Heart left ventricle (tissue), 13 donors: ENCODE data around the gene VWA2.

Source experiments
- CTCF ChIP-seq, 12 donors: fragments of 200-600 bp; sonication (generic) in 4 of 12; IDR thresholded peaks; one replicate each; pipeline versions ENCODE4 v1.5.0 to v1.8.0; 2018 to 2022; ENCODE audit warnings: antibody characterized with exemption in 12 of 12, mild to moderate bottlenecking in 5 of 12
- POLR2A ChIP-seq, 2 donors: fragments of 450-650 bp; IDR thresholded peaks; one replicate each; pipeline ENCODE4 v1.6.1; 2017; ENCODE audit warnings: antibody characterized with exemption in 2 of 2, mild to moderate bottlenecking in 2 of 2, moderate library complexity in 2 of 2
- donor health status: ischemic (EF 13 %, LVEDD 7.1; RV severe dilation, severe dysfunction).
- donor health status: DM: no; HTN: yes; CAD: no.
- donor health status: DM: no; HTN: no; CAD: no.
- donor health status: ischemic (EF 25% LVEDD 6.9; RV normal size, moderate dysfunction).
- donor health status: ischemic (EF 25% LVEDD 5.7; RV mildly dilated, moderate dysfunction).
- donor health status: ischemic (EF 35%, LVEDD 5.7; RV mildly dilated, moderate dysfunction).
- donor health status: nonischemic (EF 11% LVEDD 7.7; RV severe dilation, severe dysfunction).
- donor health status: DM: yes; HTN: yes; CAD: no.
- donor health status: PGD.
- donor health status: ischemic (EF 29% LVEDD 5.4; RV normal size, mild dysfunction).
- donor health status: nonischemic (EF 23%, LVEDD 6.1; RV moderate dilation, normal function).

- no peak for TF ChIP-seq CTCF (IDR thresholded peaks at IDR 0.05)
- no peak for TF ChIP-seq POLR2A (IDR thresholded peaks at IDR 0.05)
Measured at GRCh38 chr10:114260366-114260765, 21.3 kb downstream of the VWA2 start.
